Endodermal cell (in vitro differentiated cells): ENCODE data around the gene OSBPL8. TPM values are rescaled to one million over a fixed set of nuclear protein-coding genes. Genes with fewer than 3 reads are reported as not detected.

ENCODE experiments used
- DNase-seq: peaks from one replicate; pipeline ENCODE4 v3.0.0-alpha.2; 2017
- H3K27ac ChIP-seq: 2 replicates; pipeline ENCODE4 v1.5.1; 2013; ENCODE audit warnings: mild to moderate bottlenecking, low read depth, low read length, moderate library complexity
- H3K27me3 ChIP-seq: 2 replicates; pipeline ENCODE4 v1.6.1; 2013; ENCODE audit warnings: mild to moderate bottlenecking, low read length, moderate library complexity; ENCODE audit not compliant: insufficient read depth, control insufficient read depth, poor library complexity, severe bottlenecking
- H3K36me3 ChIP-seq: 2 replicates; pipeline ENCODE4 v1.7.0; 2013; ENCODE audit warnings: mild to moderate bottlenecking, low read length, moderate library complexity; ENCODE audit not compliant: control insufficient read depth, insufficient read depth
- H3K4me1 ChIP-seq: one replicate; pipeline ENCODE4 v1.7.0; 2013; ENCODE audit warnings: low read length; ENCODE audit not compliant: control insufficient read depth, insufficient read depth
- H3K4me3 ChIP-seq: 2 replicates; pipeline ENCODE4 v1.5.1; 2013; ENCODE audit warnings: mild to moderate bottlenecking, low read length, moderate library complexity
- H3K9ac ChIP-seq: 2 replicates; pipeline ENCODE4 v1.6.1; 2013; ENCODE audit warnings: mild to moderate bottlenecking, low read length, moderate library complexity; ENCODE audit not compliant: poor library complexity, severe bottlenecking; ENCODE audit errors: extremely low read depth
- H3K9me3 ChIP-seq: 2 replicates; pipeline ENCODE4 v1.6.1; 2013; ENCODE audit warnings: mild to moderate bottlenecking, low read length, moderate library complexity; ENCODE audit not compliant: control insufficient read depth
- H3K27ac Mint-ChIP-seq: 2 replicates; pipeline ENCODE4 v1.8.0; 2020; ENCODE audit warnings: mixed read lengths
- H3K27me3 Mint-ChIP-seq: 2 replicates; pipeline ENCODE4 v1.8.0; 2021; ENCODE audit warnings: mild to moderate bottlenecking, mixed read lengths; ENCODE audit not compliant: insufficient read depth
- H3K36me3 Mint-ChIP-seq: 2 replicates; pipeline ENCODE4 v1.8.0; 2020; ENCODE audit warnings: low read depth, mixed read lengths
- H3K4me1 Mint-ChIP-seq: 2 replicates; pipeline ENCODE4 v1.8.0; 2020; ENCODE audit warnings: mixed read lengths
- H3K4me3 Mint-ChIP-seq: 2 replicates; pipeline ENCODE4 v1.8.0; 2020; ENCODE audit warnings: mild to moderate bottlenecking, moderate library complexity, mixed read lengths
- H3K9me3 Mint-ChIP-seq: 2 replicates; pipeline ENCODE4 v1.8.0; 2020; ENCODE audit warnings: mild to moderate bottlenecking, mixed read lengths
- WGBS, 2 experiments: methylation state at CpG; one replicate each; pipeline versions ENCODE4 v1.1.5 to v1.1.7; 2013; ENCODE audit warnings: missing lambda C conversion rate in 2 of 2, mixed read lengths in 1 of 2; ENCODE audit not compliant: insufficient coverage in 1 of 2, insufficient read length in 1 of 2; 5-methylcytosine and 5-hydroxymethylcytosine counted together
- total RNA-seq, 2 donors: library from RNA; stranded (reverse); fragmentation: NEBNext Ultra II Directional in 1 of 2; extraction: Animal tissue kit (Norgen Biotek cat#: 25700) in 1 of 2; gene quantifications; 2 replicates in 1 of 2; 3 replicates in 1 of 2; pipeline ENCODE4 v1.2.1, GENCODE V29; 2021
- TF ChIP-seq, protein P1 (sequence below): fragments of 200-600 bp; sonication (generic); conservative IDR thresholded peaks from 2 replicates; pipeline ENCODE4 v1.5.0; 2021; ENCODE audit warnings: antibody characterized with exemption, mild to moderate bottlenecking

Gene OSBPL8
- total RNA-seq, 2 donors from 2014 or later = 44.0 to 58.8 TPM

DNA sequence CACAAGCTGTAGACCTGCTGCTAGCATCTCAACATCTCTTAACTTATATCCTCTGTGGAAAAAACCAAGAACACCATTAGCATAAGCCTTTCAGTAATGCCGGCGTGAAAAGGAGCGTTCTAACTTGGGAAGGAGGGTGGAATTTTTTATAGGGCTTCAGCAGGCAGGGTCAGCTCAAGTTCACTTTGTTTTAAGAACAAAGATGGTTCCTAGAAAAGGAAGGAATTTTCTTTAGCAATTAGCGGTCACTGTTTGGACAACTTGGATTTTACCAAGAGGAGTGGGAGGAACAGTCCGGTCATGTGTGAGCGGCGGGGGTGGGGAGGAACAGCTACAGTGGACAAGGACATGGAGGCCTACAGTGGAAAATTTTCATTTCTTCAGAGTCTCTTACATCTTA, 247.3 kb downstream of the OSBPL8 start:
- H3K4me1 ChIP-seq = no peaks in the 10 kb centered on the region
- no peaks in the 10 kb centered on the region for H3K27me3 ChIP-seq
- no peak overlapping the region for H3K9ac ChIP-seq
- TF ChIP-seq, protein P1, sequence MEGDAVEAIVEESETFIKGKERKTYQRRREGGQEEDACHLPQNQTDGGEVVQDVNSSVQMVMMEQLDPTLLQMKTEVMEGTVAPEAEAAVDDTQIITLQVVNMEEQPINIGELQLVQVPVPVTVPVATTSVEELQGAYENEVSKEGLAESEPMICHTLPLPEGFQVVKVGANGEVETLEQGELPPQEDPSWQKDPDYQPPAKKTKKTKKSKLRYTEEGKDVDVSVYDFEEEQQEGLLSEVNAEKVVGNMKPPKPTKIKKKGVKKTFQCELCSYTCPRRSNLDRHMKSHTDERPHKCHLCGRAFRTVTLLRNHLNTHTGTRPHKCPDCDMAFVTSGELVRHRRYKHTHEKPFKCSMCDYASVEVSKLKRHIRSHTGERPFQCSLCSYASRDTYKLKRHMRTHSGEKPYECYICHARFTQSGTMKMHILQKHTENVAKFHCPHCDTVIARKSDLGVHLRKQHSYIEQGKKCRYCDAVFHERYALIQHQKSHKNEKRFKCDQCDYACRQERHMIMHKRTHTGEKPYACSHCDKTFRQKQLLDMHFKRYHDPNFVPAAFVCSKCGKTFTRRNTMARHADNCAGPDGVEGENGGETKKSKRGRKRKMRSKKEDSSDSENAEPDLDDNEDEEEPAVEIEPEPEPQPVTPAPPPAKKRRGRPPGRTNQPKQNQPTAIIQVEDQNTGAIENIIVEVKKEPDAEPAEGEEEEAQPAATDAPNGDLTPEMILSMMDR = no peak
- H3K27ac ChIP-seq = no peak overlapping the region
- peaks cover 4% of the 10 kb centered on the region for H3K27me3 Mint-ChIP-seq
- H3K4me1 Mint-ChIP-seq = peaks cover 7% of the 10 kb centered on the region
- H3K36me3 ChIP-seq = no peaks in the 10 kb centered on the region
- 84 to 87% methylated on average over 7 of the region's 7 CpGs for WGBS, 2 experiments
- peak; percentile 64 for DNase-seq
- peak overlapping the region; percentile 33 for H3K27ac Mint-ChIP-seq
- no peaks in the 10 kb centered on the region for H3K36me3 Mint-ChIP-seq
- no peaks in the 10 kb centered on the region for H3K9me3 Mint-ChIP-seq
- H3K4me3 ChIP-seq = no peak overlapping the region
- no peak overlapping the region for H3K4me3 Mint-ChIP-seq
- H3K9me3 ChIP-seq = no peaks in the 10 kb centered on the region

DNA sequence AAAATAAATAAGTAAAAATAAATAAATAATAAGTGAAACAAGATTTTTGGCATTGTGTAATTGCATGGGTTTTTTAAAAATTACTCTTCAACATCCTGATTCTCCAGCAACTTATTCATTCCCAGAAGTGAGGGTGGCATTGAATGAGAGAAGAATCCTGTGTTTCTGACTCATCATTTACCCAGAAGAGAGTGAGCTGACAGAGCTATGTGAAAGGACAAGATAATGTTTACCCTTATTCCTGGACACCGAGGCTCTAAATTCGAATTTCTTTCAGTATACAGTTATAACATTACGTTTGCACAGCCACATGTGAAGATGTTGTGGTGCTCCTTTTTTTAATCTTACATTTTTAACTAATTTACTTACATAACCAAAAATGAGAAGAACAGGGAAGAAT, 247.8 kb downstream of the OSBPL8 start:
- no peaks in the 10 kb centered on the region for H3K4me1 ChIP-seq
- H3K4me3 ChIP-seq = no peak overlapping the region
- H3K27me3 ChIP-seq = no peaks in the 10 kb centered on the region
- Mint-ChIP-seq H3K27me3 (peaks cover 4% of the 10 kb centered on the region), H3K9me3 (no peaks in the 10 kb centered on the region), H3K4me1 (peaks cover 7% of the 10 kb centered on the region), H3K27ac (no peak overlapping the region), H3K36me3 (no peaks in the 10 kb centered on the region), H3K4me3 (no peak overlapping the region)
- no peaks in the 10 kb centered on the region for H3K9me3 ChIP-seq
- TF ChIP-seq, protein P1 = no peak
- WGBS, 2 experiments = 93% methylated on average over 3 of the region's 3 CpGs; no CpG with 5 or more reads in 1 of the 2 experiments
- H3K27ac ChIP-seq = no peak overlapping the region
- no peak for DNase-seq
- H3K36me3 ChIP-seq = no peaks in the 10 kb centered on the region
- H3K9ac ChIP-seq = no peak overlapping the region

- H3K36me3 Mint-ChIP-seq = no peaks in the 10 kb centered on the region
- peaks cover 7% of the 10 kb centered on the region for H3K4me1 Mint-ChIP-seq
- no peaks in the 10 kb centered on the region for H3K4me1 ChIP-seq
- no peaks in the 10 kb centered on the region for H3K9me3 ChIP-seq
- no peak overlapping the region for H3K4me3 Mint-ChIP-seq
- H3K4me3 ChIP-seq = no peak overlapping the region
- no peaks in the 10 kb centered on the region for H3K9me3 Mint-ChIP-seq
- TF ChIP-seq, protein P1 = no peak
- H3K27ac Mint-ChIP-seq = no peak overlapping the region
- H3K36me3 ChIP-seq = no peaks in the 10 kb centered on the region
- no peaks in the 10 kb centered on the region for H3K27me3 Mint-ChIP-seq
- H3K27ac ChIP-seq = no peak overlapping the region
- H3K27me3 ChIP-seq = no peaks in the 10 kb centered on the region
- DNase-seq = no peak
- no peak overlapping the region for H3K9ac ChIP-seq
These were observed 249.5 kb downstream of the OSBPL8 start for GRCh38 chr12:76310110-76310509.
